ENCODE data around the gene OR8B8.

DNA sequence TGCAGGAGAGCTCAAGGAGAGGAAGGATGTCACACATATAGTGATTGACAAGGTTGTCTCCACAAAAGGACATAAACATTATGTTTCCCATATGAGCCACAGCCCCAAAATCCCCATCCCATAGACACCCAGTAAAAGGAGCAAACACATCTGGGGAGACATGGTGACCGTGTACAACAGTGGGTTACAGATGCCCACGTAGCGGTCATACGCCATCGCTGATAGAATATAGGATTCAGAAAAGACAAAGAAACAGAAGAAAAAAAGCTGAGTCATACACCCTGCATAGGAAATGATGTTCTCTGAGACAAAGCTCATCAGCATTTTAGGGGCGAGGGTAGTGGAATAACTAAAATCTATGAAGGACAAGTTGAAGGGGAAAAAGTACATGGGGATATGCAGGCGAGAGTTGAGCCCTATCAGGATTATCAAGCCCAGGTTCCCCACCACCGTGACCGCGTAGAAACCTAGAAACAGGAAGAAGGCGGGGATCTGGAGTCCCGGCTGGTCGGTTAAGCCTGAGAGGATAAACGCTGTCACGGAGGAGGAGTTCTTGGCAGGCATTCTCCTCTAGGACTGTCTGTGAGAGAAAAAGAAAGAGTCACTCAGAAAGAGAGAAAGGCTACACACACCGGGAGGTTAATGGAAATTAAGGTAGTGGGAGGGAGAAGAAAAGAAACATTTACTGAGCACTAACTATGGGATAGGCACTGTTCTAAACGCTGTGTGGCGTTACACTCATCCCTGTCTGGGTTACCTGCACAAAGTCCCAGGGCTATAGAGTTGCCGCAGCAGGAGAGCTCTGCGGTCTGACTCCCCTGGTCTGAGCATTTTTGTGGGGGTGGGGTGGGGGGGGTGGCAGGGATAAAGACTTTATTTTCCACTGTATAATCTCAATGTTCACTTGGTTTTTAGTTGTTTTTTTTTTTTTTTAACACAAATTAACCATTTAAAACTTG, 36.1 kb upstream of the OR8B8 start:
- TF ChIP-seq, protein P1, sequence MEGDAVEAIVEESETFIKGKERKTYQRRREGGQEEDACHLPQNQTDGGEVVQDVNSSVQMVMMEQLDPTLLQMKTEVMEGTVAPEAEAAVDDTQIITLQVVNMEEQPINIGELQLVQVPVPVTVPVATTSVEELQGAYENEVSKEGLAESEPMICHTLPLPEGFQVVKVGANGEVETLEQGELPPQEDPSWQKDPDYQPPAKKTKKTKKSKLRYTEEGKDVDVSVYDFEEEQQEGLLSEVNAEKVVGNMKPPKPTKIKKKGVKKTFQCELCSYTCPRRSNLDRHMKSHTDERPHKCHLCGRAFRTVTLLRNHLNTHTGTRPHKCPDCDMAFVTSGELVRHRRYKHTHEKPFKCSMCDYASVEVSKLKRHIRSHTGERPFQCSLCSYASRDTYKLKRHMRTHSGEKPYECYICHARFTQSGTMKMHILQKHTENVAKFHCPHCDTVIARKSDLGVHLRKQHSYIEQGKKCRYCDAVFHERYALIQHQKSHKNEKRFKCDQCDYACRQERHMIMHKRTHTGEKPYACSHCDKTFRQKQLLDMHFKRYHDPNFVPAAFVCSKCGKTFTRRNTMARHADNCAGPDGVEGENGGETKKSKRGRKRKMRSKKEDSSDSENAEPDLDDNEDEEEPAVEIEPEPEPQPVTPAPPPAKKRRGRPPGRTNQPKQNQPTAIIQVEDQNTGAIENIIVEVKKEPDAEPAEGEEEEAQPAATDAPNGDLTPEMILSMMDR (IDR thresholded peaks at IDR 0.05): no peak
- no peak for TF ChIP-seq POLR2A (IDR thresholded peaks at IDR 0.05)
- TF ChIP-seq EP300 (IDR thresholded peaks at IDR 0.05): no peak
- TF ChIP-seq POLR2AphosphoS5 (IDR thresholded peaks at IDR 0.05): no peak

Data from stomach (tissue), 4 donors.